ENCODE results near the gene CD9. TPM values are rescaled to one million over a fixed set of nuclear protein-coding genes. Genes with fewer than 3 reads are reported as not detected.

Gene CD9
- total and polyA plus RNA-seq, 2 donors (not counting 3 experiments of a cell fraction or from before 2014, with no cell fraction given): 379 to 1,225 TPM

- no peak for DNase-seq (ENCODE audit: low read depth, low spot score)
- intact Hi-C loops (cut with micrococcal nuclease) (no loop called here), dilution Hi-C loops (cut with MboI; ENCODE audit: extremely low pct_ligation_motif_present, low sequenced_read_pairs) (no loop called here)
- Histone ChIP-seq H3K36me3 (ENCODE audit: control insufficient read depth in 2 of 2, extremely low read depth in 1 of 2, insufficient read depth in 2 of 2, low read length in 2 of 2) (no peaks in the 10 kb centered on the region), H2AFZ (ENCODE audit: low read depth, low read length) (no peak overlapping the region), H3K27me3 (ENCODE audit: control insufficient read depth in 2 of 2, insufficient read depth in 2 of 2, low read length in 2 of 2) (no peaks in the 10 kb centered on the region), H3K4me1 (ENCODE audit: control insufficient read depth, extremely low read depth, insufficient read depth, low read length) (peaks cover 46% of the 10 kb centered on the region), H3K27ac (ENCODE audit: insufficient read depth, low read depth, low read length) (peak overlapping the region; percentile 100), H3K9me1 (replicated peaks; ENCODE audit: control insufficient read depth, extremely low read depth, insufficient read depth, low read length) (no peaks in the 10 kb centered on the region), H3K9ac (replicated peaks; ENCODE audit: extremely low read depth, insufficient read depth, low read length) (peak overlapping the region; percentile 82), H4K20me1 (replicated peaks; ENCODE audit: control insufficient read depth, extremely low read depth, insufficient read depth, low read length) (no peaks in the 10 kb centered on the region), H3K9me3 (replicated peaks; ENCODE audit: control insufficient read depth, insufficient read depth, low read length) (no peaks in the 10 kb centered on the region), H3K4me2 (ENCODE audit: insufficient read depth, low read length) (no peak overlapping the region), H3K4me3 (replicated peaks in 1 of 3; ENCODE audit: insufficient read depth in 1 of 3, low read depth in 1 of 3, low read length in 3 of 3) (no peak overlapping the region), H3K79me2 (ENCODE audit: control insufficient read depth, insufficient read depth, low read length) (peaks cover 10% of the 10 kb centered on the region)
- no TSS peak for BruUV-seq (replicated peaks)
- TF ChIP-seq POLR2A (IDR thresholded peaks at IDR 0.05; ENCODE audit: low read depth, low read length): no peak
- no peak for TF ChIP-seq FOS (IDR thresholded peaks at IDR 0.05; ENCODE audit: borderline replicate concordance, insufficient read depth, low read length)
- TF ChIP-seq MYC (IDR thresholded peaks at IDR 0.05; ENCODE audit: low read depth, low read length): no peak
- no peak for TF ChIP-seq JUN (IDR thresholded peaks at IDR 0.05; ENCODE audit: borderline replicate concordance, insufficient read depth, insufficient read length, low read depth)
- TF ChIP-seq EZH2 (IDR thresholded peaks at IDR 0.05; ENCODE audit: borderline replicate concordance, low read depth, low read length, severe bottlenecking): no peak
- TF ChIP-seq MAX (IDR thresholded peaks at IDR 0.05; ENCODE audit: insufficient read depth, insufficient read length): no peak
- no peak for TF ChIP-seq CTCF (IDR thresholded peaks at IDR 0.05; ENCODE audit: extremely low read depth in 1 of 2, insufficient read depth in 1 of 2, low read depth in 1 of 2, low read length in 2 of 2)
- TF ChIP-seq GATA2 (IDR thresholded peaks at IDR 0.05; ENCODE audit: insufficient read depth, insufficient read length, low read depth, low read length): no peak
- no peak for TF ChIP-seq POLR2AphosphoS5 (IDR thresholded peaks at IDR 0.05; ENCODE audit: insufficient read depth, low read depth, low read length)
- ChIA-PET CTCF (interaction anchor here (1.1 to 2.8 kb wide), 3 partner anchors 23 to 100 kb away, joined by 5 to 17 read pairs (median 5); no protein-coding TSS in a partner anchor), POLR2A (interaction anchor here (0.6 to 2.9 kb wide), 3 partner anchors 48 to 66 kb away, joined by 8 to 24 read pairs (median 9); partner anchors contain the start of gene VWF)
- peak; percentile 24 for FAIRE-seq
Observed at GRCh38 chr12:6172862-6173261, 27.3 kb upstream of the CD9 start.
